SW480 (cell line): ENCODE results near the gene IGSF6.
"Not testable (repeated sequence)": the region's sequence is repeated elsewhere in the genome, so short reads cannot be mapped to it uniquely, and the experiment has no call there.

Source experiments
- DNase-seq: peaks from one replicate; pipeline ENCODE4 v3.0.0-alpha.2; 2016; ENCODE audit warnings: low spot score

Gene IGSF6

DNA sequence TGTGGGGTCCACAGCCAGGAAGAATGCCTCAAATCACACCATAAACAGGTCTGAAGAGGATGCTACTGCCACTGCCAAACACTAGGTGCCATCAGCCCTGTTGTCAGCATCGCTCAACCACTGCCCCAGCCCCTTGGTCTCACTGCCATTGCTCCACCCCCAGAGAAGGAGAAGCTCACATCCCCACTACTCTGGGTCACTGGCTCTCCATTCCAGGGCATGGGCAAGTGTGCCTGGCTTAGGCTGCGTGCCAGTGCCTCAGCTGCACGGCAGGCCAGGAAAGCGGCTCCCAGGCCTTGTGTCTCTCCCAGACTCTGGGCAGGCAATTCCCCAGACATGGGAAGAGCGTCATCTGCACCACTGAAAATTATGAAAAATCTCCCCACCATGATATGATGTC, 1.2 kb upstream of the IGSF6 start:
- DNase-seq: no peak

DNA sequence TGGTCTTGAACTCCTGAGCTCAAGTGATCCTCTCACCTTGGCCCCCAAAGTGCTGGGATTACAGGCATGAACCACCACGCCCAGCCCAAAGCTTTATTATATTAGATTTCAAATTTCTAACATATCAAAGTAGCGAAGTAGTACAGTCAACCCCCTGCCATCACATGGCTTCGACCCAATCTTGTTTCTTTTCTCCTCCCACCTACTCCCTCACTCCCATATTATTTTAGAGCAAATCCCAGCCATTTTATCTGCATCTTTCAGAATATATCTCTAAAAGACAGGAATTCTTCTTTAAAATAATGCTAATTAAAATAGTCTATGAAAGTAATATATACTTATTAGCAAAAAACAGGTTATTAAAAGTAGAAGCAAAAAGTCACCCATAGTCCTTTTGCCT, 893 bp downstream of the IGSF6 start:
- no peak for DNase-seq

DNA sequence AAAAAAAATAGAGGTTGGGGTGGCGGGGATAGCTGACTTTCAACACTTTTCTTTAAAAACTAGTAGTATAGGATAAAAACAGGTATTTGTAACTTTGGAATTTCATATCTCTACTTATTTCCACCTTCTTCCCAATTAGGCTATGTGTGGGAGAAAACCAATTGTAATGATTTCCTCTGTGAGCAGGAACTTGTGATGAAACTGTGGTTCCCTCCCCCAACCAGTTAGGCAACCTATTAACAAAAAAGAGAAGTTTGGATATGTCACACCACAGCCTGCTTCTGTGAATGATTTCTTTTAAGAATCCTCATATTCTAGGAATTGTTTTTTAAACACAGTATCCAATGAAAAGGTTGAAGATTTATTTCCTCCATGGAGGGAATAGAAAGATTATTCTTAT, 1.9 kb downstream of the IGSF6 start:
- no peak for DNase-seq

DNA sequence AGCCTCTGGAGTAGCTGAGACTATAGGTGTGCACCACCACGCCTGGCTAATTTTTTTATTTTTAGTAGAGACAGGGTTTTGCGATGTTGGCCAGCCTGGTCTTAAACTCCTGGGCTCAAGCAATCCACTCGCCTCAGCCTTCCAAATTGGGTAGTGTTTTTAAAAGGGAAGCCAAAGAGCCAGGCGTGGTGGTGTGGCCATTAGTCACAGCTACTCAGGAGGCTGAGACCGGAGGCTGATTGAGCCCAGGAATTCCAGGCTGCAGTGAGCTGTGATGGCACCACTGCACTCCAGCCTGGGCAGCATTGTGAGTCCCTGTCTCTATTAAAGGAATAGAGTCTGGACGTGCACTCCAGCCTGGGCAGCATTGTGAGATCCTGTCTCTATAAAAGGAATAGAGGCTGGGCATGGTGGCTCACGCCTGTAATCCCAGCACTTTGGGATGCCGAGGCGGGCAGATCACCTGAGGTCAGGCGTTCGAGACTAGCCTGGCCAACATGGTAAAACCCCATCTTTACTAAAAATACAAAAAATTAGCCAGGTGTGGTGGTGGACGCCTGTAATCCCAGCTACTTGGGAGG, 2.5 kb downstream of the IGSF6 start:
- DNase-seq: not testable (repeated sequence)

DNA sequence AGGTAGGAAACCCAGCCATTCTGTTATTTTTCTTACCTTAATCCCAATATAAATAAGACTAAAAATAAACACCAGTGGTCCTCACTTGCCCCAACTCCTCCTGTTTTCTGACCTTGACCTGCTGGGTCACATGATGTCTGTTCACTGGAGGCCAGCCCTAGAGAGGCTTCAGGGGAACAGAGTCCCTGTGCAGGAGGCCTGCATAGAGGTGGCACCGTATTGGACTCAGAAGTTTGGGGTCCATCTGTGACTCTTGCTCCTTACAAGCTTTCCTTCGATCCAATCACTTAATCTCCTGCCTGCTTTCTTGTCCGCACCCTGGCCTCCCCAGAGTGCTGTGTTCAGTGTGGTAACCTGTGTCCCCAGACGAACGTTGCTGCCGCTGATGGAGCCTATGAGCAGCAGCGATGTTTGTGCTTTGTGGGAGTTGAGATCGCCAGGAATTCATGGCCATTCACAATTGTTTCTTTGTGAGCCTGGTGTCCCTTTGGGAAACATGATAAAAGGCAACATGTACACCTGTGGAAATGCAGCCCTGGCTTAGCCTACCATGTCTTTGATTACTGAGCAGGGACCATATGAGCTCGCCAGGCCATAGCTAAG, 4.7 kb downstream of the IGSF6 start:
- DNase-seq: peak; percentile 63

DNA sequence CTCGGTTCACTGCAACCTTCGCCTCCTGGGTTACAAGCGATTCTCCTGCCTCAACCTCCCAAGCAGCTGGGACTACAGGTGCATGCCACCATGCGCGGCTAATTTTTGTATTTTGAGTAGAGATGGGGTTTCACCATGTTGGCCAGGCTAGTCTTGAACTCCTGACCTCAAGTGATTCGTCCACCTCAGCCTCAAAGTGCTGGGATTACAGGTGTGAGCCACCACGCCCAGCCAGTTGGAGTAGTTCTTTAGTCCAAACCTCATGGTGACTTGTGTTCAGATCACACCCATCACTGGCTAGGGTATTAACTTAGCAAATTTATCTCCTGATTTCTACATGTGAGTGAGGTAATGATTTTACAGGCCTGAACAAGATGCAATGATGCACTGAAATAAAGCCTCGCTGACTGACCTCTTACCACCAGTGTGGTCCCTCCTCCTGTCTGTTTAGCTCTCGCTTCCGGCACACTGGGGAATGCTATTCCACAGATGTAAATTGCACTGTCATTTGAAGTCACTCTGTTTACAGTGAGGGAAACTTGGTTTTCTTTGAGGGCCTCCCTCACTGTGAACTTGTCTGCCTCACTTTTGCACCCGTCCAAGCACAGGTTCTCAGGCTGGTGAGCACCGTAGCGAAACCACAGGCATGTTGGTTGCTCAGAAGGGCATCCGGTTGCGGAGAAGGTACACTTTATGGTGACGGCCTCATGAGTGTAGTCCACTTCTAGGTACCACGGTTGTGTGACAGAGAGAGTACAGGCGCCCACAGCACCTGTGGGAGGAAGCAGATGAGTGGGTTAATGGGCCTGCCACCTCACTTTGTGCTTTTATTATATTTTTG, 5.5 kb downstream of the IGSF6 start:
- DNase-seq: peak; percentile 88

DNA sequence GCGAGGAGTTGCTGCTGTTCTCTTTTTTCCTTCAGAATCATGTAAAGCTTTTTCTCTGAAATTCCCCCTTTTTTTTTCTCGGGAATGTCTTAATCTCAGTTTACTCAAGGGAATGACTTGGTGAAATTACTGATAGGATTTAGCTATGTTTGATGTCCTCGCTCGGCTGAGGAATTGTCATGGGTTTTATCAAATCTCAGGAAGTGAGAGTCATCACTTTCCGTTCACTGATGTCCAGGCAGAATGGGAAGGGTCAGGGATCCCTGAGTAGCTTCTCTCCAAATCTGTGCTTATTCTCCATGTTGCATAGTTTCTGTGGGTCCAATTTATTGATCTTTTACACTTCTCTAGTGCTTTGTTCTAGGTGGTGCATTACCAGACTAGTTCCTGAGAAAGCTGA, 6.3 kb downstream of the IGSF6 start:
- DNase-seq: no peak

DNA sequence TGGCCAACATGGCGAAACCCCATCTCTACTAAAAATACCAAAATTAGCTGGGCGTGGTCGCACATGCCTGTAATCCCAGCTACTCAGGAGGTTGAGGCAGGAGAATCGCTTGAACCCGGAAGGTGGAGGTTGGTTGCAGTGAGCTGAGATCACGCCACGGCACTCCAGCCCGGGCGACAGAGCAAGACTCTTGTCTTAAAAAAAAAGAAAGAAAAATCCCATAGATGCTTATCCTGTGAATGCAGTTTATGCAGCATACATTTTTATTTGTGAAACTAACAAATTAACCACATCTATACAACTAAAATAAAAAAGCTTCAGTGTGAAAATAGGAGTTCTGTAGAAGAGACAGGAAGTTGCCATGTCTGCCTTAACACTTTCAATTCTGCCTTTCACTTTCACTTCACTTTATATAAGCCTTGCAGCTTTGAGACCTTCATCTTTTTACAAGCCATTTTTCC, 7.1 kb downstream of the IGSF6 start:
- no peak for DNase-seq

DNA sequence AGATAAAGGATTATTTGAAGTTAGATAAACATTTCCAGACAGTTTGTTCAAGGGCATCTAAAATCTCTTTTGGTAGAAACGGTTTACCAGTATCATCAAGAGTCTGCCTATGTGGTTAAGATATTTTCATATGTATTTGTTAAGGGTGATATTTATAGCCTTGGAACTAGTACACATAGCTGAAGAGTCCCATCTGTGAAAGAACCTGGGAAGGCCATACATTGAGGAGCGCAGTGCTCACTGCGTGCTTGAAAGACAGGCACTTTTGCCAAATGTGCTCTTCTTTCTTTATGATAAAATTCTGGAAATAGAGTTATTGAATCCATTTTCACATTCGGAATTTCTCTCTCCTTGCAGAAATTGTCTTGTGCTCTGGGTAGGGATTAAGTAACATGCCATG, 7.7 kb downstream of the IGSF6 start:
- no peak for DNase-seq

DNA sequence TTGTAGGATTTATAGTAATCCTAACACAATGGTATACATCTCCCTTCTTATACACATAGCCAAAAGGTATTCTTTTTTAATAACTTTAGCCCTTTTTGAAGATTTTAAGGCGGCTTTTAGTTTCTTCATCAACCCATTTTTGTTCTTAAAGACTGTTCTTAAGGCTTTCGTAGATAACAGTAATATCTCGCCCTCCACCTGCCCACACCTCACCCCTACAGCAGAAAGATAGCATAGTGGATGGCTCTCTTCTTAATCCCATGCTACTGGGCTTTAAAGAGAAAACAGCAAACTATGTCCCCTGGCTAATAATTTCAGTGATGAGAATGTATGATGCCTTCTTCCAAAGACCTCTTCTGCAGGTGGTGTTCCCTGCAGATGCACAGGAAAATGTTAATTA, 8.6 kb downstream of the IGSF6 start:
- DNase-seq: no peak

DNA sequence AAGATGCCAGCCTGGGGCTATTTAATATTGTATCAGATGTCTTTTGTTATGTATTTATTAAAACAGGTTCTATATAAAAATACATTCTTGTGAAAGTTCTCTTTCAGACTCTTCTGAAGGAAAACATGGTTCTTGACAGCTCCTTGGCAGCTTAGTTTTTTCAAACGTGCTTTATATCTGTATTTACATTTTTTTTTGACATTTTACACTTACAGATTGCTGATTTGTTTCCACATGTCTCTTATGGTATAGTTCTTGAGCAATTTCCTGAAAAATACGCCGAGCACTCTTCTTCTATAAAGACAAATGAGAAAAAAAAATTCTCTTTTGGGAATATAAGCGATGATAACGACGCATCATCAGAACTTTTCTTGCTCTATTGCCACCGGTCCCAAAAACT, 9.5 kb downstream of the IGSF6 start:
- DNase-seq: no peak

DNA sequence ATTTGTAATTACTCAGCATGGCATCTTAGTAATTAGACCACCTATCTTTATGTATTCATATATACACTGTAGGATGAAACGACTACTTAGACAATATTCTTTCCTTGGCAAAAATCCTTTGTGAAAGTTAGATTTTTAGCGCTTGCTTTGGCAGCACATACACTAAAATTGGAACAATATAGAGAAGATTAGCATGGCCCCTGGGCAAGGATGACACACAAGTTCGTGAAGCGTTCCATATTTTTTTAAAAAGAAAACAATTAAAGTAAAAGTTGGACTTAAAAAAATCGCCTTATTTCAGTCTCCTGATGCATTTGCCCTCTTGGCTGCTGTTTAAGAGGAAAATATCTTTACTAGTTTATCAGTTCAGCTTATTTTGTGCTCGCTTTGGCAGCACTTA, 10.5 kb downstream of the IGSF6 start:
- no peak for DNase-seq

DNA sequence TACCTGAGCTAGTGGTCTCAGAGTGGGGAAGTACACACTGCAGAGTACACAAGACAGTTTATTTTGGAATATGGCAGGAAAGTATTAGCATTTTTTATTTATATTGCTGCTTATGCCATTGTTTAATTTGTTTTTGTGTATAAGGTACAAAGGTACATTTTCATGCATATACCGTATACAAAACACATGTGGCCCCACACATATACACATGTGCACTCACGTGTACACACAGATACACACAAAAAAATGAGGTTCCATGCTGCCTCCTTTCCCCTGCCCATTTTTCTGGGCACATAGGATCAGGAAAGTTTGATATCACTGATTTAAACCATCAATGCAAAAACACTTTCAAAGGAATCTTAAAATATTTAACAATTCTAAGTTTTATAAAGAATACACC, 12.9 kb downstream of the IGSF6 start:
- DNase-seq: no peak

DNA sequence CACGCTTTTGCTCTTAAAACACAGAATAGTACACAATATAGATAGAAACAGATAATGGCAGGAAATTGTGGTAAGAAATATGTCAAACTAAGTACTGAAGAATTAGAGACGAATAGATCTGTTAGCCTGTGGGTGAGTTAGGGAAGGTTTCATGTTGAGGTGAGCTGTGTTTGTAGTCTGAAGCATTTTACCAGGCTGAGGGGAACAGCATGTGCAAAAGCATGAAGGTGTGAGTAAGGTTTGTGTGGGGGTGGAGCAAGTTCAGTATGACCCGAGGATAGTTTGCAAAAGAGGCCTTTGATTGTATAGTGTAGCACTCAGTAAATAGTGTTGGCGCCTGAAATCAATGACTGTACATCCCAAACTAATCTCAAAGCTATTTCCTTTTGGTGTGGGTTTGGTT, 13.8 kb downstream of the IGSF6 start:
- peak; percentile 59 for DNase-seq

DNA sequence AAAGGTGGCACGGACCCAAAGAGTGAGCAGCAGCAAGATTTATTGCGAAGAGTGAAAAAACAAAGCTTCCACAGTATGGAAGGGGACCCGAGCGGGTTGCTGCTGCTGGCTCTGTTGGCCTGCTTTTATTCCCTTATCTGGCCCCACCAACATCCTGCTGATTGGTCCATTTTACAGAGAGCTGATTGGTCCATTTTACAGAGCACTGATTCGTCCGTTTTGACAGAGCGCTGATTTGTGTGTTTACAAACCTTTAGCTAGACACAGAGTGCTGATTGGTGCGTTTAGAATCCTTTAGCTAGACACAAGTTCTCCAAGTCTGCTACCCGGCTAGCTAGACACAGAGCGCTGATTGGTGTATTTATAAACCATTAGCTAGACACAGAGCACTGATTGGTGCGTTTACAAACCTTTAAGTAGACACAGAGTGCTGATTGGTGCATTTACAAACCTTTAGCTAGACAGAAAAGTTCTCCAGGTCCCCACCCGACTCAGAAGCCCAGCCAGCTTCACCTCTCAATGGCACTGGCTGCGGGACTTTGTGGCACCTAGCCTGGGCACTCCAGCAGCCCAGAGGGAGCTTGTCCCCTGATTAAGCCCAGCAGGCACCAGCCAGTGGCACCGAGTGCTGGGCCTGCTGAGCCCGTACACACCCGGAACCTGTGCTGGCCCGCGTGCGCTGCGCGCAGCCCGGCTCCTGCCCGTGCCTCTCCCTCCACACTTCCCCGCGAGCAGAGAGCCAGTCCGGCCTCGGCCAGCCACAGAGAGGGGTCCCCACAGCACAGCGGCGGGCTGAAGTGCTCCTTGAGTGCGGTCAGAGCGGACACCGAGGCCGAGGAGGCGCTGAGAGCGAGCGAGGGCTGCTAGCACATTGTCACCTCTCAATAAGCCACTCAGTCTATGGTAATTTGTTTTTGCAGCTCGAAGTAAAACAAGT, 15.1 kb downstream of the IGSF6 start:
- no peak for DNase-seq

DNA sequence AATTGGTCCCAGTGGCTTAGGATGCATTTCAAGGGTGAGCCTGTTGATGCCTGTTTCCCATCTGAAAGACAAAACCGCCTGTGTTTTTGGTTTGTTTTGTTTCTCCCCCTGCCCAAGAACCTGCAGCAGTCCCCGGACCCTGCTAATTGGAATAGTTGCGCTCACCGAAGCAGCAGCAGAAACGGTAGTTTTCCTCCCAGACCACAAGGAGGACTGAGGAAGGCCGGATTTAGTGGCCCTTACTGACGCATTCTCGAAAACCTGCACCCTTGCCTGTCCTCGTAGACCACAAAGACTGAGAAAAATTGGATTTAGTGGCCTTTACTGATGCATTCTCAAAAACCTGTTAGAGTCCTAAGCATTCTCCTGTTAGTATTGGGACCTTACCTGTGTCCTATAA, 16.7 kb downstream of the IGSF6 start:
- DNase-seq: not testable (repeated sequence)

DNA sequence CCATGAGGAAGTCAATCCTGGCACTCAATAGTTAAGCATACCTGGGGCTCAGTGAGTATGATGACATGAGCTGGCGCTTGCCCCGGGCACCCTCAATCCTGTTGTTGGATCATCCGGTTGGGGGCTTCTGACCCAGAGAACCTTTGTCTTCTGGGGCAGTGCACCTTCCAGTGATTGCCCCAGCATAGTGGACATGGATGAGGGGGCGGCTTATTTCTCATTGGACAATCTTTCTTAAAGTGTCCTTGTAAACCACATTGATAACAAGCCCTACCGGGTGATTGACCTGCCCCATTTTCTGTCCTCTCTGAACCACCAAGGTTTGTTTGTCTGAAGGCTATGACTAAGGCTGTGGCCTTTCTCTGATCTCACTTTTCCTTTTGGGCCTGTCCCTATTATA, 18.2 kb downstream of the IGSF6 start:
- no peak for DNase-seq

DNA sequence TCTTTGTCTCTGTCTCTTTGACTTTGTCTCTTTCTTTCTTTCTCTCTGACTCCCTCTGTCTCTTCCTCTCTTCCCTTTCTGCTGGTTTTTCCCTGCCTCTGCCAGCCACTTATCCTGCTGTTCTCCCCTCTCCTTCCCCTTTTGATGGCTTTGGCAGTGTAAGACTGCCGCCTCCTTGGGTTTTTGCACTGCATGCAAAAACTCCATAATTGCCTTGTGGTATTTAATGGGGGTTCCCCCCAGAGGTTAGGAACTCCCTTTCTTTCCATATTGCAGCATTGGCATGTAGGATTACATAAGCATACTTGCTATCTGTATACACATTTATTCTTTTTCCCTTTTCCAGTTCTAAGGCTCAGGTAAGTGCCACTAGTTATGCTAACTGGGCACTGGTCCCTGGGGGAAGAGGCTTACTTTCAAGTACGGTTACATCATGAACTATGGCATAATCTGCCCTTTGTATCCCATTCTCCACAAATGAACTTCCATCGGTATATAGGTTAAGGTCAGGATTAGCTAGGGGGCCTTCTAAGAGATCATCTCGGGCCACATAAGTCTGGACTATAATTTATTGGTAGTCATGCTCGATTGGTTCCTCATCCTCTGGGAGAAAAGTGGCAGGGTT, 20.3 kb downstream of the IGSF6 start:
- not testable (repeated sequence) for DNase-seq

DNA sequence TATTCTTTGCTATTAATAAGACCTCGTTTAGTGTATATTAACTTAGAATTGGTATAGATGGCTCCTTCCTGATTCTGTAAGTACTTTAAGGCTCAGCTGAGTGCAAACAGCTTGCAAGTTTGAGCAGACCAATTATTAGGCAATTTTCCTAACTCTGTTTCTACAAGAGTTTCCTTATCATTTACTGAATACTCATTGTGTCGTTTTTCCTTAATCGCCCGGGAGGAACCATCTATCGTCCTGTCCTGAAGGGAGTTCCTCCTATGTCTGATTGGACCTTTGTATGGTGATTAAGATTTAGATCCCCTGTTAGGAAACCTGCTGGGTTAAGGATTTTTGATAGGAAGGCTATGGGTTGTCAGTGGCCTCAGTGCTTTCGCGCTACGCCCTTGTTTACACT, 21.0 kb downstream of the IGSF6 start:
- not testable (repeated sequence) for DNase-seq

DNA sequence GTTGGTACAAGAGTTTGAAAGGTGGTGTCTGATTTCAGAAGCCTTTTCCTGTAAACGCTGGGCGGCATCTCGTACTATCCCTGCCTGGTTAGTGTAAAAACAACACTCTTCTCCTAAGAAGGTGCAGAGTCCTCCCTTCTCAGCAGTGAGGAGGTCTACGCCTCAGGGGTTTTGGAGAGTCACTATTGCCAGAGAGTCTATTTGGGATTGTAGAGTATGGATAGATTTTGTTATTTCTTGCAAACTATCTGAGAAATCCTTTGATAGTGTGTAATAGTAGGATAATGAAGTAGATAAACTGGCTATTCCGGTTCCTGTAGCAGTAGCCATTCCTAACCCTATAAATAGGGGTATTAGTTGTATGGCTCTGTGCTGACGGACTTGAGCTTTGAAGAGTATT, 21.5 kb downstream of the IGSF6 start:
- DNase-seq: not testable (repeated sequence)

DNA sequence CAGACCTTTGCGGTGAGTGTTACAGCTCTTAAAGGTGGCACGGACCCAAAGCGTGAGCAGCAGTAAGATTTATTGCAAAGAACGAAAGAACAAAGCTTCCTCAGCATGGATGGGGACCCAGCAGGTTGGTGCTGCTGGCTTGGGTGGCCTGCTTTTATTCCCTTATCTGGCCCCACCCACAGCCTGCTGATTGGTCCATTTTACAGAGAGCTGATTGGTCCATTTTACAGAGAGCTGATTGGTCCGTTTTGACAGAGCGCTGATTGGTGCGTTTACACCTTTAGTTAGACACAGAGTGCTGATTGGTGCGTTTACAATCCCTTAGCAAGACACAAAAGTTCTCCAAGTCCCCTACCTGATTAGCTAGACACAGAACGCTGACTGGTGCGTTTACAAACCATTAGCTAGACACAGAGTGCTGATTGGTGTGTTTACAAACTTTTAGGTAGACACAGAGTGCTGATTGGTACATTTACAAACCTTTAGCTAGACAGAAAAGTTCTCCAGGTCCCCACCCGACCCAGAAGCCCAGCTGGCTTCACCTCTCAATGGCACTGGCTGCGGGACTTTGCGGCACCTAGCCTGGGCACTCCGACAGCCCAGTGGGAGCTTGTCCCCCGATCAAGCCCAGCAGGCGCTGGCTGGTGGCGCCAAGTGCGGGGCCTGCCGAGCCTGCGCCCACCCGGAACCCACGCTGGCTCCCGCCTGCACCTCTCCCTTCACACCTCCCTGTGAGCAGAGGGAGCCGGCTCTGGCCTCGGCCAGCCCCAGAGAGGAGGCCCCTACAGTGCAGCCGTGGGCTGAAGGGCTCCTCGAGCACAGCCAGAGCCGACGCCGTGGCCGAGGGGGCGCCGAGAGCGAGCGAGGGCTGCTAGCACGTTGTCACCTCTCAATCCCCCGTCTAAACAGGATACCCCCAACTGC, 22.5 kb downstream of the IGSF6 start:
- not testable (repeated sequence) for DNase-seq
